HL-60/S4 treated with phorbol 12-myristate 13-acetate at 8.2 ng/mL for 4 days and 3 days (cell line): ENCODE results near the gene SH2D4B.

ENCODE experiments used
- in situ Hi-C: fragments of 300-500 bp; cut with MboI; formaldehyde crosslinking; loops from 2 replicates; pipeline ENCODE4 v1.15.0; 2022; ENCODE audit warnings: low sequenced_read_pairs

Gene SH2D4B

DNA sequence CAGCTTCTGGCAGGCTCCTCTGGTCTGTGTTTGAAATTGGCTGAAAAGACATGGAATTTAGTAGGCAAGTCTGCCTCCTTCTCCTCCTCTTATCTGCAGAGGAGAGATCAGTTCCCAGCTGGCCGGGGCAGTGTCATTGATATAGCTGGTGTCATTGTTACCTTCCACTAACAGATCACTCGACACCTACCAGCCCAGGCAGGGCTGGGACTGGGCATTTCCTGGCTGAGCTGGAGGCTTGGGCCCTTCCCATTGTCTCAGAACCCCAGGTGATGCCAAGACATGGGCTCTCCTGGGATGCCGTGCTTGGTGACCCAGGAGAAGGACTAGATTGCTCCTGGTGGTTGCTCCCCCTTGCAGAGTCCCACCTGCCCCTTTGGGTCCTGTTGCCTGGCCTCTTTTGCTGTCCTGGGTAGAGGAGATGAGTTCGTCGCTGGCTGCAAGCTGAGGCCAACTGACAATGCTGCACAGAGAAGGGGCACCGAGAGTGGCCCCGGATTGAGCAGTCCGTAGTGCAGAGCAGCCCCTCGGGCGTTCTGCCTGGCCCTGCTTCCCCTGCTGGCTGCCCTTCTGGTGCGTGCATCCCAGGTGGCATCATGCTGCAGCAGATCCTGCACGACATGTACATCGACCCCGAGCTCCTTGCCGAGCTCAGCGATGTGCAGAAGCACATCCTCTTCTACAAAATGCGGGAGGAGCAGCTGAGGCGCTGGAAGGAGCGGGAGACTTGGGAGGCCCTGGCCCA is at the start of gene SH2D4B:
Gene SH2D4B (plus strand): TSS at position 167 of the 745 bp plus-strand sequence. CDS start 430 bp downstream, at position 597.
- in situ Hi-C loops = no loop called here

DNA sequence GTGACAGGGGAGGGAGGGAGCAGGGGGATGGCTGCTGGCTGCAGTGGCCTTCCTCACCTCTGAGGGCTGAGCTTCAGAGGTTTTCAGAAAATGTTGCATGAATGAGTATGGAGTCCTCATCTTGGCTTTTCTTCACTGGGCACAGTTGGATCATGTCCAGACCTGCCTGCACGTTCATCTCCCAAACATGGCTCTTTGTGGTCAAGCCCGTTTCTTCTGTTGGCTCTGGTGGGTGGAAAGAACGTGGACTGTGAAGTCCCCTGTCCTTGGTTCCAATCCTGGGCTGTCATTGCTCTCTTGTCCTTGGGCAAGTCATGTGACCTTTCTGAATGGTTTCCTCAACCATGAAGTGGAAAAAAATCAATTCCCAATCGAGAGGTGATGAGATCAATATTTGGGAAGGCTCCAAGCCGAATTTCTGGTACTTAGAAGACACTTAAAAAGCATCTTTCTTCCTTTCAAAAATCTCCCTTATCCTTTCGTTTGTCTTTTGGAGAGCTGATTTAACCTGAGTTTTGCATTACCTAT is 49.1 kb upstream of the SH2D4B start:
- in situ Hi-C loops = no loop called here

DNA sequence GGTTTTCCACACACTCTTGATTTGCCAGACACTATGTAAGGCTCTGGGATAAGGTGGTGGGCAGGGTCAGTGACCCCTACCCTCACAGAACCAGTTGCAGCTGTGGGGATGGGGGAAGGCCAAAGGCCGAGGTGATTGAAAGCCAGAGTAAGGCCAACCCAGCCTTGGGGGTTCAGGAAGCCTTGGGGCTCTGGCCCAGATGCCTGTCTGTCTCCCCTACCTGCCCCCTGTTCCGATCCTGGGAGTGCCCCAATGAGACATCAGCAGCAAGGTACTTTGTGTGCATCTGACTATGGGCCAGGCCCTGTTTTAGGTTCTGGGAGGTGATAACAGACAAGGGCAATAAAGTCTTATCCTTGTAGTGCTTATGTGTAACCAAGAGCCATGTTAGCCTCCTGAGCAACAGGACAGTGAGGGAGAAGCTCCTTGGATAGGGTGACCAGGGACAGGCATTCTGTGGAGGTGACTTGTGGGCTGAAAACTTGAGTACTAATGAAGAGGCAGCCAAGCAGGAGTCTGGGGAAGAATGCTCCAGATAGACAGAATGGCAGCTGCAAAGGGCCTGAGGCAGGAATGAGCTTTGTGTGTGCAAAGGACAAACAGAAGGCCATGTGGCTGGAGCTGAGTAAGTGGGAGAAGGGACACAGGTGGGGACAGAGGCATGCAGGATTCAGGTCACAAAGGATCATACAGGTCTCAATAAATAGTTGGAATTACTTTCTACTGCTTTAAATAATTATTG is 48.2 kb upstream of the SH2D4B start:
- in situ Hi-C loops = no loop called here

DNA sequence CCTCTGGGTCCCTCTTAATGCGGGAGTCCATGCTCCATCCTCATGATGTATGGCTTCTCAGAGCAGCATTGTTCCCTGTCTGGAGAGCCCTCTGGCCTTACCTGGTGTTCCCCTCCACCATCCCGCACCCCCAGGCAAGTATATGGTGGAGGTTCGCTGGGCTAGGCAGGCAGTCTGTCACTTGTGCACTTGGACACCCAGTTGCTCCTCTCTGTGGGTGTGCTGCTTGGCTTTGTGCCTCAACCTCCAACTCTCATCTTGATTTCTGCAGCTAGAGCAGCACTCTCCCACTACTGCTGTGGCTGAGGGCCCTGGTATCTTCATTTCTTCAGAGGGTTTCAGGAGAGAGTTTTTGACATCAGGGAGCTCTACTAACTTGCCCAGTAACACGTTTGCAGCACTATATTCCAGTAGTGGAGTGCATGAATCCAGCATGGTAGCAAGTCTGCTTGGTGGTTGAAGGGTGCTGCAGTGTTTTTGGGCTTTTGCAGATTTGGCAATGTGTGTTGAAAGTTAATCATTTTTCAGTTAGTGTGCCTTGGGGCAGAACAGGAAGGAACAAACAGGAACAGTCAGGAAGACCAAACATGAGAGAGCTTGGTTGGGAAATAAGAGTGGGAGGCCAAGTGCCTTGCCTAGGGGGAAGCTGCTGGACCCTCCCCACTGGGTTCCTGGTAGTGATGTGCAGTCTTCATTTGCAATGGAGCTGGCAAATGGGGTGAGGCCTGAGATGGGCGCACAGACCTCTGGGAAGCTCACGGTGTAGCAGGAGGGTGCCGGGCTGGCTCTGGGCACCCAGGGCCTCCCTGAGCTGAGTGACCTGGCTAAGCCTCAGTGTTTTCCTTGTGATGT is 46.2 kb upstream of the SH2D4B start:
- in situ Hi-C loops = no loop called here

DNA sequence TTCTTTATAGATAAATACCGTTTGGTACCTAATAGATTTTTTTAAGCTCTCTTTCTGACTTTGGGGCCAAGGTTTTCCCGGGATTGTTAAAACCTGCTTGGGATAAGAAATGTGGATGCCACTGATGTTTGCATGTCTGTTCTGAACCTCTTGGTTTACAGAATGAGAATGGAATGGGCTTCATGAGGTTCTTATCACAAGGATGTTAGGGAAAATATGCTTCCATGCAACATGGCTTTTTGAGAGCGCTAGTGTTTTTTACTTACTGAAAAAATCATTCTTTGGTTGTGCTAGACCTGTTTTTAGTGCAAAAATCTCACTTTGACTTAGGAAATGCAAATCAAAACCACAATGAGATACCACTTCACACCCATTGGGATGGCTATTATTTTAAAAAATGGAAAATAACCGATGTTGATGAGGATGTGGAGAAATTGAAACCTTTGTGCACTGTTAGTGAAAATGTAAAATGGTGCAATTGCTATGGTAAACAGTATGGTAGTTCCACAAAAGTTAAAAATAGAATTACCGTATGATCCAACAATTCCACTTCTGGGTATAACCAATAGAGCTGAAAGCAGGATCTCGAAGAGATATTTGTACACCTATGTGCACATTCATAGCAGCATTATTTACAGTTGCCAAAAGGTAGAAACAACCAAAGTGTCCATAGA is 44.7 kb upstream of the SH2D4B start:
- in situ Hi-C loops = no loop called here

DNA sequence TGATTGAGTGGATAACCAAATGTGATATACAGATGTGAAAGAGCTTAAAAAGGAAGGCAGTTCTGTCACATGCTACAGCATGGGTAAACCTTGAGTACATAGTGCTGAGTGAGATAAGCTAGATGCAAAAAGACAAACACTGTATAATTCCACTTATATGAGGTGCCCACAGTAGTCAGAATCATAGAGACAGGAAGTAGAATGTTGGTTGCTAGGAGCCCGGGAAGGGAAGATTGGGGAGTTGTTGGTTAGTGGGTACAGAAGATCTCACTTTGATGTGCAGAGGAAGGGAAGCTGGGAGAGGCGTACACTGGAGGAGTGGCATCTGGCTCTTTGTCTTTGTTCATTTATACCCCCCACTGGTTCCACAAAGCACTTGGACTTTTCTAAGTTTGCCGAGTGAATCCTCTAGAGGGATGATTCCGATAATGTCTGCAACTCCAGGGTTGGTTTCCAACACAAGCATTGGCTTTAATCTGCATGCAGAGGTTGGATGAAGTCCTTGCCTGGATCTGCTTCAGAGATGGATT is 44.1 kb upstream of the SH2D4B start:
- in situ Hi-C loops = no loop called here

DNA sequence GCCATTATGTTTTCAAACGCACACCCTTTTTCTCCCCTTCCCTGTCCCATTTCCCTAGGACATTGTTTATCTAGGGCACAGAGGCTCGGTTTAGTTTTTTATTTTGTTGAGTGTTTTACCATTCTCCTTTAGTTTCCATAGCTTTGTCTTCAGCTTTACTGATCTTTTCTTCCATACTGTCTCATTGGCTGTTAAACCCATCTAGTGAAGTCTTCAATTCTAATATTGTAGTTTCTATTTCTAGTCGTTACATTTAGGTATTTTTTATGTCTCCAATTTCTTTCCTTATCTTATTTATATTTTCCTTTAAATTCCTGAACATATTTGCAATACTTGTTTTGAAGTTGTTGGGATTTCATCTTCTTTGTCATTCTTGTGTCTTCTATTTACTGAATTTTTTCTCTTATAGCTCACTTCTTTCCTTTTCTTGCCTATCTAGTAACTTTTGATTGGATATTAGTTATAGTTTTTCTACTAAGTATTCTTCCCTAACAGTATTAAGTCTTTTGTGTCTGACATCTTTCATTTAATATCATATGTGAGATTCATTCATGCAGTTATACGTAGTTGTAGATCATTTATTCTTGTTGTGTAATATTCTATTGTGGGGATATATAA is 41.0 kb upstream of the SH2D4B start:
- in situ Hi-C loops = no loop called here

DNA sequence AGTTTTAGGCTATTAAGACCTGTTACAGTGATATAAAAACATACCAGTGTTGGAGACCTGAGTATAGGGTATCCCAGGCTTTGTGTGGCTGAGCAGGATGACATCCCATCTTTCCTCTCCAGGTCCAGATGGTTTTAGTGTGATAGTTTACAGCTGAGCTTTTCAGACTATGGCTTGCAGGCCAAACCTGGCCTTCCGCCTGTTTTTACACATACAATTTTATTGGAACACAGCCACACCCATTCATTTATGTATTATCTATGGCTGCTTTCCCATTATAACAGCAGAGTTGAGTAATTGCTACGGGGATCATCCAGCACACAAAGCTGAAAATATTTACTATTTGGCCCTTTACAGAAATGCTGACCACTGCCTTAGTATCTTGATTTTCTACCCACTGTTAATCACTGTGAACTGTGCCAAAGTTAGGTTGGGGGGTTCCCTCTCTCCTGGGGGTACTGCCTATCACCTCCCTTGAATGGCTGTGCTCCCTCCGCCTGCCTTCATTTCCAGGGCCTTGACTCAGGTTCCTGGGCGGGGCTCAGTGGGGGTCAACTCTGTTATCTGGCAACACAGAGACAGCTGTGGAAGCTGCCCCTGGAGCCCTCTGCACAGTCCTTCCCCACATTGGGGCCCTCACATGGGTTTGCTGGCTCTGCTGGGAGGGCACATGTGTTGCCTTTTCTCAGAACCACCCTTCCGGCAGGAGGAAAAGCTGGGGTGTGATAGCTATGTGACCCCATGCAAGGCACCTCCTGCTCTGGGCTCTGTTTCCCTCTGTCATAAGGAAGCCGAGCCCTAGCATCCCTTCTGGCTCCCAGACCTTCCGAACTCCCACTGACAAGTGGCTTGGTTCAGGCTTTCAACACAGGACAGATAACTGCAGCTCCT is 40.3 kb upstream of the SH2D4B start:
- in situ Hi-C loops = no loop called here

DNA sequence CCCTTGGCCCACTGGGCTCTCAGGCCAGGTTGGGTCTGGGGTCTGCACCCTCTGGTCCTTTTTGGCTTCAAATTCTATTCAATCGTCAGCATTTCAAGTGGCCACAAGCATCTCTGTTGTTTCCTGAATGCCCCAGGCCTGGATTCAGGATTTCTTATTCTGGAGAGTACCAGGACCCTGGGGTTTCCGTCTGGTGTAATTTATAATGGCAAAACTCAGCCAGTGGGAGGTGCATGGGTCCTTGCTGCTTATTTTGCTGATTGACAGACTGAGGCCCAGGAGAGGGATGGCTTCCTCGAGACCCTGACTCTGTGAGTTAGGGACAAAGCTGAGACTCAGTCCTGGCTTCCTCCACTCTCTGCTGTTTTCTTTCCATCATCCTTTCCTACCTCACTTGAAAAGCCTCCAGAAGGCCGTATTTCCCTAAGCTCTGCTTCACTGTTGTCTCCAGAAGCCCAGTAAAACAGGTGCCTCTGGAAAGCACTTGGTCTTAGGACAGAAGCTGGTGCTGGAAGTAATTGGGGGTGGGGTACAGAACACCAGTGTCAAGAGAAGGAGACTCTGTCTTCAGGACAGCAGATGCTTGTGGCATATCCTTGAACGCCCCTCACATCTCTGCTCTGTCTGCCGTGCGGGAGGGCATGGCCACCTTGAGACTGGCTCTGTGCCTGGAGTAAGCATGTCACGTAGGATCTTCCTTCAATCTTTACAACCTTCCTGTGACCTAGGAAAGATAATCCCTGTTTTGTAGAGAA is 39.4 kb upstream of the SH2D4B start:
- in situ Hi-C loops = no loop called here

DNA sequence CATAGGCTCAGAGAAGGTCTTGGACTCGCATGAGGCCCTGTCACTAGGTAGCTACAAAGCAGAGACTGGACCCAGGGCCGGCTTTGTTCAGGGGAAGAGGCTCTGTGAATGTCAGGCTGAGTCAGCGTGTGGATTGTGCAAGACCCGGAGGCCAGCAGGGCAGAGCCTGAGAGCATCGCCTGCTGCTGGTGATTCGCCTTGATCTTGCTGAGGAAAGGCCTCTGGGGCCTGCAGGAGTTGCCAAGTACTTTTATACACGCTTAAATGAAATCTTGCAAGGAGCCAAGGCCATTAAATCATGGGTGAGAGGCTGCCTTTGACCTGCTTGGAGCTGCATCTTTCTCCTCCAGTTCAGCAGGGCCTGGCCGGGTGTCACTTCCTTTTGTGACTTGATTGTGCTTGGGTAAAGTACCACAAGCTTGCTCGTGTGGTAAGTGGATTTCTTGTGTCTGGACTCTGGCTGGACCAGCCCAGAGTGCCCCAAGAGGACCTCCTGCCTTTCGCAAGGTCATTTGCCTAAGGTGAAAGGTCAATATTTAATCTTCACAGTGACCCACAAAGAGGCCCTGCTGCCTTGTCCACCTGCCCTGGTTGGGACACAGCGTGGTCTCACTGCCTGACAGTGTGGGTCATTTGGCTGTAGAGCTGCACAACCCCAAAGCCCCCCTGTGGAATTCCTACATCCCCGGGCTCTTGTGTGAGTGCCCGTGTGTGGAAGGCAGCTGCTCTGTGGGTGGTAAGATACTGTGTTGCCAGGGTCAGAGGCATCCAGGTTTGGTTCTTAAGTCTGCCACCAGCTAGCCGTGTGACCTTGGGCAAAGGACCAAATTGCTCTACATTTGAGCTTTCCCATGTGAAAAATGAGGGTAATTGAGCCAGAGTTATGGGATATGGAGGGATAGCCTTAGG is 38.6 kb upstream of the SH2D4B start:
- in situ Hi-C loops = no loop called here

DNA sequence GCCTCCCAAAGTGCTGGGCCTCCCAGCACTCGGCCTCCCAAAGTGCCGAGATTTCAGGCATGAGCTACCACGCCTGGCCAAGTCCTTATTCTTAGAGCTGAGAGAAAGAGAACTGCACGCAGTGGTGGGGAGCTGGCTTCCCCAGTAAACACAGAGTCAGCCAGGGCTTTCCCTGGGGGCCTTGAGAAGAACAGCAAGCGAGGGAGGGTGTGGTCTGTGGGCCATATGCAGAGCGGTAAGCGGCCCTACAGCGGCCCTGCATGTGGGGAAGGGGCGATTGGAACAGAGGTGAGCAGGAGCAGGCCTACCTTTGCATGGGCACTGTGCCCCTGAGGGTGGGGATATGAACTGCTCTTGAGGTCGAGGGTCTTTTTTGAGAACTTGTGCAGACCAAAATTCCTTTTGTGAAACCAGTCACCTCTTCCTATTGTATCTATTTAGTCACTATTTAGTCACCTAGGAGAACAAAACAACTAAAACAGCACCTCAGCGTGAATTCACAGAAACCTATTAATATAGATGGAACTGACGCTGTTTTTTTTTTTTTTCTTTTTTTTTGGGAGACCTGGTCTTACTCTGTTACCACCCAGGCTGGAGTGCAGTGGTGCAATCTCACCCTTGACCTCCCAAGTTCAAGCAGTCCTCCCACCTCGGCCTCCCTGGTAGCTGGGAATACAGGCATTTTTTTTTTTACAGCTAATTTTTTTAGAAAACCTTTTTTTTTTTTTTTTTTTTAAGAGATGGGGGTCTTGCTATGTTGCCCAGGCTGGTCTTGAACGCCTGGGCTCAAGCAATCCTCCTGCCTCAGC is 36.9 kb upstream of the SH2D4B start:
- in situ Hi-C loops = loop anchor here (5.0 kb wide), 1 partner anchor 48 kb away; the partner anchor contains the start of gene TSPAN14

DNA sequence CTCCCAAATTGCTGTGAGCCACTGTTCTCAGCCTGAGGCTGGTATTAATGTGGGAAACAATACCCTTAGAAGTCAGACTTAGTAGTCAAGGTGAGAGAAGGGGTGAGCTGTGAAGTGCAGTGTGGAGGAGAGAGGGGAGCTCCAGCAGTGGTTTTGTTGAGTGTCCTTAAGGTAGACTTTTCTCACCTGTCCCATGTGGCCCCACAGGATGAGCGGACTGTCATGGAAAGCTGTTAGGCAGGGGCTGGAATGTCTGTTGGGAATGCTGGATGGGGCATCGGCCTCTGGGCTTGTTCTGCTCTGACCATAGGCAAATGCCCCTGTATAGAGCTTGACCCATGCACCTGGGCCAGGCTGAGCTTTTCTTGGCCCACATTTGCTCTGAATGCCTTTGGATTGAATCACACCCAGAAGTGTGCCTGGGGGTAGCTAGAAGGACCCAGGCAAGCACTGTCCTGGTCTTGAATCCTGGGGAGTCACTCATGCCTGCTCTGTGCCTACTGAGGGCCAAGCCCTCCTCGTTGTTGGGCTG is 36.3 kb upstream of the SH2D4B start:
- in situ Hi-C loops = loop anchor here (5.0 kb wide), 1 partner anchor 49 kb away; the partner anchor contains the start of gene TSPAN14

DNA sequence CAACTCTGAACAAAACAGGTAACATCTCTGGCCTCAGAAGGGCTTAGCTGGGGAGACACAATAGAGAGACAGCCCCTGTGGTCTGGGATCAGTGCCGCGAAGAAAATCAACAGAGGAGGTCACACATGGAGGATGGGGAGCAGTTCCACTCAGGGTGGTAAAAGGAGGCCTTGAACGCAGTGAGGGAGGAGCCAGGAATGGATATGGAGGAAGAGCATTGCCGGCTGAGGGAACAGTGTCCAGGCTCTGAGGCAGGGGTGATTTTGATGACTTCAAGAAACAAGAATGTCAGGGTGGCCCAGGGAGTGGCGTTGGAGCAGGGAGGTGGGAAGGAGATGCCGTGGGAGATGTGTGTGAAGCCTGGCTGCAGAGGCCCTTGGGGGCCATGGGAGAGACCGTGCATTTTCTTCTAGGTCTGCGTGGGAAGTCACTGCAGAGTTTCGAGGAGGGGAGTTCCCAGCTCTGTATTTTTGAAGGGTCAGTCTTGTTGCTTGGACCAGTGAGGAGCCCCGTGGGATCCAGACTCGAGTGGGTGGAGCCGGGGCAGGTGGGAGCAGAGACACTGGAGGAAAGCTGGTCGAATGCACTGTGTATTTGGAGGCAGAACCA is 35.7 kb upstream of the SH2D4B start:
- in situ Hi-C loops = loop anchor here (5.0 kb wide), 1 partner anchor 50 kb away; the partner anchor contains the start of gene TSPAN14

DNA sequence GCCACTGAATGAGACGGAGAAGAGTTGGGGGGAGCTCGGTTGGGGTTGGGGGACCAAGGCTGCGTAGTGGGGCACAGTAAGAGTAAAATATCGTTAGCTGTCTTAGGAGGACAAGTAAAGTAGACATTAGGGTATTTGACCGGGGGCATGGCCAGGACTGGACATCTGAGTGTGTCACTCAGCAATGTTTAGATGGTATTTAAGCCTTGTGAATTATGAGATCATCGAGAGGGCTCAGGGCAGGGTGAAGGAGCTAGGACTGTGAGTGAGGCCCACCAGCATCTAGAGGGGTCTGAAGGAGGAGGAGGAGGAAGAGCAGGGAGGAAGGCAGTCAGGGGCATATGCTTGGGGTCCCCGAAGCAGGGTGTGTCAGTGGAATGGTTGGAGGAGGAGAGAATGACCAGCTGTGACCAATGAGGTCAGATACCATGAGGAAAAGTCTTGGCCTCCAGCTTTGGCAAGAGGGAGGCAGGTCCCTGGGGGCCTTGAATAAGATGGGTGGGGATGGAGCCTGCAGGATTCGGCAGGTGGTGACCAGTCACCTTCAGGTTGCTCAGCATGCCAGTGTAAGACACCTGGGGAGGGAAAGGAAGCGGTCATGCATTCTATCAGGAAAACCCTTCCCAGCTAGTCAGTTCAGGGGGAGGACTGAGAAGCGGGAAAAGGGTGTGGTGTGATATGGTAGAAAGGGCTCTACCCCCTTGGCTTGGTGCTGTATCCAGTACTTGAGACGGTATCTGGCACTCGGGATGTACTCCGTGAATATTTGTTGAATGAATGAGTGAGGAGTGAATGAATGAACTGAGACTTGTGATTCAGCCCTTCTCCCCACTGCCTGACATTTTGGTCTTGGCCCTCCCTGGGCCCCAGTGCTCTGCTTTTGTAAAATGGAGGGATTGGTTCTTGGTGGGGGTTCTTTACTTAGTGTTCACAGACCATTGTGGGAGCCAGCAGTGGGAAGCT is 34.8 kb upstream of the SH2D4B start:
- in situ Hi-C loops = loop anchor here (5.0 kb wide), 1 partner anchor 51 kb away; the partner anchor contains the start of gene TSPAN14
